ENCODE measurements around the gene PSME3IP1. TPM values are rescaled to one million over a fixed set of nuclear protein-coding genes. Genes with fewer than 3 reads are reported as not detected.
"Not testable (repeated sequence)": the region's sequence is repeated elsewhere in the genome, so short reads cannot be mapped to it uniquely, and the experiment has no call there.

PSME3IP1 gene
- total RNA-seq, 2 experiments from 2014 or later: 106 to 110 TPM

DNA sequence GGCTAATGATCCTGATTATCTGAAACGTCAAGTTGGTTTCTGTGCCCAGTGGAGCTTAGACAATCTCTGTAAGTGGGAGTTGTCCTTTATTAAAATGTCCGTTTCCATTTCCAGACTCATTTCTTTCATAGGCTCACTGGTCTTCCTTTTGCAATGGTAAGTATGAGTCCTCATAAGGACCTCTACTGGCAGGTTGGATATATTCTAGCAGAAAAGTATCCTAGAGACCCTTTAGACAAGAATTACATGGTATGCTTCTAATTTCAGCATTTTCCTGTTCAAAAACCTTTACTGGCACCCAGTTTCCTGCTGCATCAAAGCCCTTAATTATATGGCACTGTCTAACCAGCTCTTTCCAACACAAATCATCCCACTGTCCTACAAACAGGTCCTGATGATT, 31.1 kb upstream of the PSME3IP1 start:
- no peak for DNase-seq
- Mint-ChIP-seq H3K9me3 (peaks cover 21% of the 10 kb centered on the region), H3K27me3 (ENCODE audit: low read depth) (no peaks in the 10 kb centered on the region), H3K4me3 (no peak overlapping the region), H3K36me3 (ENCODE audit: low read depth) (peaks cover 74% of the 10 kb centered on the region), H3K27ac (no peak overlapping the region), H3K4me1 (ENCODE audit: low read depth) (no peaks in the 10 kb centered on the region)
- intact Hi-C loops (cut with micrococcal nuclease): no loop called here
- CTCF ChIA-PET: no interaction called here

DNA sequence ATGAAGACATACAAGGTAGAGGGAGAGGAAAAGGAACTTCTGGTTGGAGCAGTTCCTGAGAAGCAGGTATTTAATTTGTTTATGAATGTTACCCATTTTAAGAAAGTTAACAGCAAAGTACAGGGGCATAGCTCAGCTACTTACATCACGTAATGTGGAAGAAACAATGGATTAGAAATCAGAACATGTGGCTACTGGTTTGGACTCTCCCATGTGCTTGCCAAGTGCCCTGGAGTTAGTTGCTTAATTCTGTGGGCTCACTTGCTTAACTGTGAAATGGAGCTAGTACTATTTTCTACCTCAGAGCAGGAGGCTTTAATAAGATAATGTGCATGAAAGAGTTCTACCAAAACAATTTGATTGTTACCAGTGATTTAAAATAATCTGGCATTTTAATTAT, 27.6 kb upstream of the PSME3IP1 start:
- Mint-ChIP-seq H3K27me3 (ENCODE audit: low read depth) (no peaks in the 10 kb centered on the region), H3K27ac (no peak overlapping the region), H3K9me3 (peaks cover 21% of the 10 kb centered on the region), H3K36me3 (ENCODE audit: low read depth) (peaks cover 66% of the 10 kb centered on the region), H3K4me1 (ENCODE audit: low read depth) (no peaks in the 10 kb centered on the region), H3K4me3 (no peak overlapping the region)
- no peak for DNase-seq
- CTCF ChIA-PET: interaction anchor here (0.8 to 1.4 kb wide), 2 partner anchors 206 to 228 kb away, joined by 3 read pairs; no protein-coding TSS in a partner anchor
- intact Hi-C loops (cut with micrococcal nuclease): no loop called here

DNA sequence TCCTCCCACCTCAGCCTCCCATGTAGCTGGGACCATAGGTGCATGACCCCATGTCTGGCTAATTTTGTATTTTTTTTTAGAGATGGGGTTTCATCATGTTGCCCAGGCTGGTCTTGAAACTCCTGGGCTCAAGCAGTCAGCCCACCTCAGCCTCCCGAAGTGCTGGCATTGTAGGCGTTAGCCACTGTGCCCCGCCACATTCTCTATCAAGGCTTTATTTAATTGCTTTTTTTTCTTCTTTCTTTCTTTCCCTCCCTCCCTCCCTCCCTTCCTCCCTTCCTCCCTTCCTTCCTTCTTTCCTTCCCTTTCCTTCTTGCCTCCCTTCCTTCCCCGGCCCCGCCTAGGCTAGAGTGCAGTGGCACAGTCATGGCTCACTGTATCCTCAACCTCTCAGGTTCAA, 23.9 kb upstream of the PSME3IP1 start:
- H3K27ac Mint-ChIP-seq: no peak overlapping the region
- H3K4me3 Mint-ChIP-seq: no peak overlapping the region
- DNase-seq: no peak
- peaks cover 51% of the 10 kb centered on the region for H3K36me3 Mint-ChIP-seq (ENCODE audit: low read depth)
- CTCF ChIA-PET: interaction anchor here (0.6 kb wide), 1 partner anchor 89 kb away, joined by 3 read pairs; no protein-coding TSS in a partner anchor
- intact Hi-C loops (cut with micrococcal nuclease): no loop called here
- H3K4me1 Mint-ChIP-seq (ENCODE audit: low read depth): no peaks in the 10 kb centered on the region
- no peaks in the 10 kb centered on the region for H3K27me3 Mint-ChIP-seq (ENCODE audit: low read depth)
- H3K9me3 Mint-ChIP-seq: peaks cover under 1% of the 10 kb centered on the region

DNA sequence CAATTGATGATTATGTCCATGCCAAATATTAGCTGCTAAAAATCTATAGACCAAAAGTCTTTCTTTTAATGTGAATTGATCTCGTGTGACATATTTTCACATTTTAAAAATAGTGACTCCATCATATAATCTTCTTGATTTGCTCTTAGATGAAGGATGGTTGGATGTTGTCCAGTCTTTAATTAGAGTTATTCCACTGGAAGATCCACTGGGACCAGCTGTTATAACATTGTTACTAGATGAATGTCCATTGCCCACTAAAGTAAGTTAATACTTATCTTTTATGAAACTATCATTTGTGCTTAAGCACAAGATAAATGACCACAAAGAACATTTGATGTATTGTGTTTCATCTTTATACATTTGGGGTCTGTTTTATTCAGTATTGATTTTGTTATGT, 23.1 kb upstream of the PSME3IP1 start:
- Mint-ChIP-seq H3K27ac (no peak overlapping the region), H3K4me1 (ENCODE audit: low read depth) (no peaks in the 10 kb centered on the region), H3K27me3 (ENCODE audit: low read depth) (no peaks in the 10 kb centered on the region), H3K4me3 (no peak overlapping the region), H3K9me3 (no peaks in the 10 kb centered on the region), H3K36me3 (ENCODE audit: low read depth) (peaks cover 46% of the 10 kb centered on the region)
- DNase-seq: no peak
- intact Hi-C loops (cut with micrococcal nuclease): no loop called here
- CTCF ChIA-PET: interaction anchor here (0.6 kb wide), 1 partner anchor 89 kb away, joined by 3 read pairs; no protein-coding TSS in a partner anchor

DNA sequence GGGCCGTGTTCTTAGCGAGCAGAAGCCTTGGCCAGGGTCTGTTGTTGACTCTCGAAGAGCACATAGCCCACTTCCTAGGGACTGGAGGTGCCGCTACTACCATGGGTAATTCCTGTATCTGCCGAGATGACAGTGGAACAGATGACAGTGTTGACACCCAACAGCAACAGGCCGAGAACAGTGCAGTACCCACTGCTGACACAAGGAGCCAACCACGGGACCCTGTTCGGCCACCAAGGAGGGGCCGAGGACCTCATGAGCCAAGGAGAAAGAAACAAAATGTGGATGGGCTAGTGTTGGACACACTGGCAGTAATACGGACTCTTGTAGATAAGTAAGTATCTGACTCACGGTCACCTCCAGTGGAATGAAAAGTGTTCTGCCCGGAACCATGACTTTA, 18.8 kb upstream of the PSME3IP1 start:
- no peaks in the 10 kb centered on the region for H3K27me3 Mint-ChIP-seq (ENCODE audit: low read depth)
- no peaks in the 10 kb centered on the region for H3K9me3 Mint-ChIP-seq
- no peak for DNase-seq
- no peaks in the 10 kb centered on the region for H3K4me1 Mint-ChIP-seq (ENCODE audit: low read depth)
- CTCF ChIA-PET: no interaction called here
- no peak overlapping the region for H3K27ac Mint-ChIP-seq
- H3K4me3 Mint-ChIP-seq: no peak overlapping the region
- H3K36me3 Mint-ChIP-seq (ENCODE audit: low read depth): peaks cover 24% of the 10 kb centered on the region
- intact Hi-C loops (cut with micrococcal nuclease): no loop called here

DNA sequence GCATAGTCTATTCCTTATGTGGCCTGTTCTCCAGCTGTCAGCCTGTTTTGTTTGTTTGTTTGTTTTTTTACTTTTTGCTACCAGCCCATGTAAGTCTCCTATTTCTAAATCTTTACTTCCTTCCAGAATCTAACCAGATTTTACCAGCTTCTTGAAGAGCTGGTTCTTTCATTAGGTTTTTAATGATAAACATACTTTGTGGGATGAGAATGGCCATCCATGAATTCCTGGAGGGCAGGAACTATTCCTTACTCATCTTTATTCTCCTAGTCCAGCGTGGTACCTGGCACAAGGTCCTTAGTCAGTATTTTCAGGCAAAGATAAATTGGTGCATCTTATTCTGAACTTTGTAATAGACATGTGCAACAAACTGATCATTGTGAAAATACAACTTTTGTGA, 17.6 kb upstream of the PSME3IP1 start:
- Mint-ChIP-seq H3K4me3 (no peak overlapping the region), H3K36me3 (ENCODE audit: low read depth) (peaks cover 23% of the 10 kb centered on the region), H3K9me3 (no peaks in the 10 kb centered on the region), H3K27ac (no peak overlapping the region), H3K4me1 (ENCODE audit: low read depth) (peaks cover 3% of the 10 kb centered on the region), H3K27me3 (ENCODE audit: low read depth) (no peaks in the 10 kb centered on the region)
- intact Hi-C loops (cut with micrococcal nuclease): no loop called here
- no peak for DNase-seq
- CTCF ChIA-PET: no interaction called here

DNA sequence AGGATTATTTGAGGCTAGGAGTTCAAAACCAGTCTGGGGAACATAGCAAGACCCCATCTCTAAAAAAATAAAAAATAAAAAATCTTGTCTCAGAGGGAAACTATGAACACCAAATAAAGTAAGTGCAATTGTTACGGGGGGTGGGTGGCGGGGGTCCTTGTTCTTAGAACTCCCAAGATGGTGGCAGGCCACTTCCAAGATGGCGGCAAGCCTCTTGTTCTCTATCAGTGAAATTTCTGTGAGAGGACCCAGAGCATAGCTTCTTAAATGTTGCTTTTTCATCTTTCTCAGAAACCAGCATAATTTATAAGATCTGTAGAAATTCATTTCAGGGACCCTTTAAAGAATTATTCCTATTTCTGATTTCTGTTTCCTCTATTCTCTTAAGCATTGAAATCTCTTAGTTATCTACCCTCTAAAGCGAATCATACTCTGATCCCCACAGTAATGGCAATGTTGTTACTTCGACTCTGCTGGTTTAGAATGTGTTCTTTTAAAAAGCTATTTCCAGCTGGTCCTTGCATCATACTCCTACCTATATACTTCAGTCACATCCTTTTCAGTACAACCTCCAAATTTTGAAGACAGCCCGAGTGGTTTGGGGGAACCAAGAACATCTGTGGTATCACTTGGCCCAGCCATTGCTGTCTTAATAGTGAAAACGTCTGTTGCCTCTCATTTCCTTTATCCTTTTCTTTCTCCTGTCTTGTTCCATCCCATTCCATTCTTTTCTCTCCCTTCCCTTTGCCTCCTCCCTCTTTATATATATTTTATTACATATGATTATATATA, 16.5 kb upstream of the PSME3IP1 start:
- H3K4me3 Mint-ChIP-seq: no peak overlapping the region
- no peaks in the 10 kb centered on the region for H3K27me3 Mint-ChIP-seq (ENCODE audit: low read depth)
- intact Hi-C loops (cut with micrococcal nuclease): no loop called here
- CTCF ChIA-PET: interaction anchor here (0.5 to 0.6 kb wide), 2 partner anchors 16 to 618 kb away, joined by 3 read pairs; partner anchors contain the start of genes PSME3IP1 and RSPRY1
- DNase-seq: no peak
- H3K36me3 Mint-ChIP-seq (ENCODE audit: low read depth): peaks cover 19% of the 10 kb centered on the region
- no peaks in the 10 kb centered on the region for H3K9me3 Mint-ChIP-seq
- peaks cover 3% of the 10 kb centered on the region for H3K4me1 Mint-ChIP-seq (ENCODE audit: low read depth)
- H3K27ac Mint-ChIP-seq: no peak overlapping the region

DNA sequence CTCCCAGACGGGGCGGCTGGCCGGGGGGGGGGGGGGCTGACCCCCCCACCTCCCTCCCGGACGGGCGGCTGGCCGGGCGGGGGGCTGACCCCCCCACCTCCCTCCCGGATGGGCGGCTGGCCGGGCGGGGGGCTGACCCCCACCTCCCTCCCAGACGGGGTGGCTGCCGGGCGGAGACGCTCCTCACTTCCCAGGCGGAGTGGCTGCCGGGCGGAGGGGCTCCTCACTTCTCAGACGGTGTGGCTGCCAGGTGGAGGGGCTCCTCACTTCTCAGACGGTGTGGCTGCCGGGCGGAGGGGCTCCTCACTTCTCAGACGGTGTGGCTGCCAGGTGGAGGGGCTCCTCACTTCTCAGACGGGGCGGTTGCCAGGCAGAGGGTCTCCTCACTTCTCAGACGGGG, 15.1 kb upstream of the PSME3IP1 start:
- DNase-seq; H3K9me3 Mint-ChIP-seq; H3K4me3 Mint-ChIP-seq; H3K27ac Mint-ChIP-seq; H3K27me3 Mint-ChIP-seq (ENCODE audit: low read depth); CTCF ChIA-PET; intact Hi-C loops (cut with micrococcal nuclease): not testable (repeated sequence)
- Mint-ChIP-seq H3K4me1 (ENCODE audit: low read depth) (peaks cover 10% of the 10 kb centered on the region), H3K36me3 (ENCODE audit: low read depth) (peaks cover 15% of the 10 kb centered on the region)

DNA sequence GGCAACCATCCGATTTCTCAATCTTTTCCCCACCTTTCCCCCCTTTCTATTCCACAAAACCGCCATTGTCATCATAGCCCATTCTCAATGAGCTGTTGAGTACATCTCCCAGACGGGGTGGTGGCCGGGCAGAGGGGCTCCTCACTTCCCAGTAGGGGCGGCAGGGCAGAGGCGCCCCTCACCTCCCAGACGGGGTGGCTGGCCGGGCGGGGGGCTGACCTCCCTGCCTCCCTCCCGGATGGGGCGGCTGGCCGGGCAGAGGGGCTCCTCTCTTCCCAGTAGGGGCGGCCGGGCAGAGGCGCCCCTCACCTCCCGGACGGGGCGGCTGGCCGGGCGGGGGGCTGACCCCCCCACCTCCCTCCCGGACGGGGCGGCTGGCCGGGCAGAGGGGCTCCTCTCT, 14.5 kb upstream of the PSME3IP1 start:
- H3K4me3 Mint-ChIP-seq; H3K36me3 Mint-ChIP-seq (ENCODE audit: low read depth); H3K27me3 Mint-ChIP-seq (ENCODE audit: low read depth); H3K9me3 Mint-ChIP-seq; H3K27ac Mint-ChIP-seq; intact Hi-C loops (cut with micrococcal nuclease); CTCF ChIA-PET; DNase-seq: not testable (repeated sequence)
- peaks cover 10% of the 10 kb centered on the region for H3K4me1 Mint-ChIP-seq (ENCODE audit: low read depth)

DNA sequence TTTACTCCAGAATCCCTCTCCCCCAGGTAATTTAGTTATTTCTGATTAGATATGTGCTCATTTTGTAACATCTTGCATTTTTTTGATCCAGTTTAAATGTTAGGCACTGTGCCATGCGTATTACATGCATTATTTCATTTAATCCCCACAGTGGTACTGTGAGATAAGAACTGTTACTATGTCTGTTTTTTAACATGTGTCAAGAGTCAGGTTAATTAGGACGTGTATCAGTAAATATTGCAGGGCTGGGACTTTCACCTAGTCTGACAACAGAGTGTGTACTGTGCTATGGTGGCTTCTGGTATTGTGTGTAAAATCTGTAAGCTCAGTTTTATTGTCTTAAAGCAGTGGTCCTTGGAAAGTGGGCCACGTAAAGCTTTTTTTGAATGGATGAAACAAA, 10.9 kb upstream of the PSME3IP1 start:
- intact Hi-C loops (cut with micrococcal nuclease): no loop called here
- Mint-ChIP-seq H3K4me3 (no peak overlapping the region), H3K27ac (no peak overlapping the region), H3K9me3 (no peaks in the 10 kb centered on the region), H3K27me3 (ENCODE audit: low read depth) (no peaks in the 10 kb centered on the region), H3K36me3 (ENCODE audit: low read depth) (peaks cover 2% of the 10 kb centered on the region), H3K4me1 (ENCODE audit: low read depth) (peaks cover 31% of the 10 kb centered on the region)
- CTCF ChIA-PET: no interaction called here
- no peak for DNase-seq

DNA sequence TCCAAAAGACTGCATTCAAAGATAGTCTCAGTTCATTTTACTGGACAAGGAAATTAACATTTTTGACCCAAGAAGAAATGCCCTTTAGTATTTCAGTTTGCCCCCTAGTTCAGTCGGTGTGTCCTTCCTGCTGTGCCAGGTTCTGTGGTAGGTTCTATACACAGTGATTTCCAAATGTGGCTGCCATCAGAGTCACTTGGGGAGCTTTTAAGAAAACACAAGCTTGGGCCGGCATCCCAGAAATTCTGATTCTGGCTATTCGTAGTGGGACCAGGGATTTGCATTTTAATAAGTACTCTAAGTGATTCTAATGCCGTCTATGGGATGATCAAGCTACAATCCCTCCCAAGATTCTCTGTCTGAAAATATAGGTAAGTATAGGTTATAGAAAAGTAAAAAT, 10.4 kb upstream of the PSME3IP1 start:
- DNase-seq: no peak
- Mint-ChIP-seq H3K4me3 (no peak overlapping the region), H3K27me3 (ENCODE audit: low read depth) (no peaks in the 10 kb centered on the region), H3K36me3 (ENCODE audit: low read depth) (peaks cover 2% of the 10 kb centered on the region), H3K4me1 (ENCODE audit: low read depth) (peaks cover 31% of the 10 kb centered on the region), H3K9me3 (no peaks in the 10 kb centered on the region), H3K27ac (no peak overlapping the region)
- intact Hi-C loops (cut with micrococcal nuclease): no loop called here
- CTCF ChIA-PET: no interaction called here

DNA sequence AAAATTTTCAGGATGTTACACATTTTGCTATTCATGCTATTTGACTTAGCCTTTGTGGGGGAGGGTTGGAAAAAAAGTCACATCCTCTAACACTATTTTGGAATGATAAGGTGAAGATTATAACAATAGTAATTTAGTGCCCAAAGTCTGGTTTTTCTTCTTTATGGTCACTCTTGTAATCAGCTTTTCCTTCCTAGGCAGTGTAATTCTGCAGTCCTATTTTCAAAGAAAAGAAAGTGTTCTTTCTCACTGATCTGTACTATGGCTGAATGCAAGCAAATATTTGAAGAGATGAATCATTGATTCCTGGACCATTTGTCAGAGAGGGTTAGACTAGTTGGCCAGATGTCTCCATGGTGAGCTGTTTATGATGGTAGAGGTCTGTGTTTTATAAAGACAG, 8.7 kb upstream of the PSME3IP1 start:
- DNase-seq: no peak
- Mint-ChIP-seq H3K4me3 (no peak overlapping the region), H3K27me3 (ENCODE audit: low read depth) (no peaks in the 10 kb centered on the region), H3K27ac (no peak overlapping the region), H3K36me3 (ENCODE audit: low read depth) (peaks cover 4% of the 10 kb centered on the region), H3K9me3 (no peaks in the 10 kb centered on the region), H3K4me1 (ENCODE audit: low read depth) (peaks cover 40% of the 10 kb centered on the region)
- CTCF ChIA-PET: interaction anchor here (0.6 to 1.2 kb wide), 2 partner anchors 9 to 25 kb away, joined by 4 to 6 read pairs; partner anchors contain the start of genes PSME3IP1 and RSPRY1
- intact Hi-C loops (cut with micrococcal nuclease): loop anchor here (5.0 kb wide), 1 partner anchor 33 kb away; no protein-coding TSS in a partner anchor
